Kidney epithelial cell (primary cell): ENCODE results near the gene RERE. TPM values are rescaled to one million over a fixed set of nuclear protein-coding genes. Genes with fewer than 3 reads are reported as not detected.

ENCODE experiments used
- DNase-seq: peaks from one replicate; pipeline ENCODE4 v3.0.0-alpha.2; 2010; ENCODE audit warnings: low read depth
- H3K27me3 ChIP-seq: 2 replicates; pipeline ENCODE4 v1.6.0; 2011; ENCODE audit warnings: low read length; ENCODE audit not compliant: control insufficient read depth, insufficient read depth
- H3K36me3 ChIP-seq: 2 replicates; pipeline ENCODE4 v1.5.1; 2011; ENCODE audit warnings: low read length; ENCODE audit not compliant: control insufficient read depth, insufficient read depth
- H3K4me3 ChIP-seq: 2 replicates; pipeline ENCODE4 v1.5.1; 2011; ENCODE audit warnings: low read depth, mild to moderate bottlenecking, control low read depth, low read length
- CTCF ChIP-seq: IDR thresholded peaks from 2 replicates; pipeline ENCODE4 v1.5.1; 2011; ENCODE audit warnings: mild to moderate bottlenecking, moderate library complexity, low read length, control low read depth, inconsistent platforms; ENCODE audit not compliant: insufficient read depth, poor library complexity, severe bottlenecking
- total RNA-seq: library from RNA; depleted of rRNA; stranded (reverse); fragments of >200 nt; gene quantifications from 2 replicates; pipeline ENCODE4 v1.2.3, GENCODE V29; 2015

The RERE gene
- total RNA-seq, 1 donor from 2014 or later, result 47.5 TPM

DNA sequence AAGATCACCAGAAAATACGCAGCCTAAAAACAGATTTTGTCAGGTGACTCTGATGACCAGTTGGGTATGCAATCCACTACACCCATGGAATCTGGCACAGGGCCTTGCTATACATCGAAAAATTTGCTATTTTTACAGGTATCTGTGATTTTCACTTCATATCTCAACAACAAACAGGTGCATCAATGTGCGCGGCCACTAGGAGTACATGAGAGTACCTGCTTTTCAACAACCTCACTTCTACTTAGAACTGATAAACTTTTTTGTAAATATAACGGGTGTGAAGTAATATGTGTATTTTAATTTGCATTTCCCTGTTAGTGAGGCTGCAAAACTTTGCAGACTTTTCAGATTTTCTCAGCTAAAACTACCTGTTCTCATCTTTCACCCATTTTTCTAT lies 418.8 kb downstream of the RERE start:
- DNase-seq, result no peak
- Histone ChIP-seq H3K4me3 (no peak overlapping the region), H3K36me3 (no peaks in the 10 kb centered on the region), H3K27me3 (no peaks in the 10 kb centered on the region)
- no peak for TF ChIP-seq CTCF

- TF ChIP-seq CTCF, result no peak
- H3K4me3 ChIP-seq, result no peak overlapping the region
- DNase-seq, result no peak
- H3K36me3 ChIP-seq, result no peaks in the 10 kb centered on the region
- H3K27me3 ChIP-seq, result no peaks in the 10 kb centered on the region
Measured at GRCh38 chr1:8398086-8398485, 419.4 kb downstream of the RERE start.

DNA sequence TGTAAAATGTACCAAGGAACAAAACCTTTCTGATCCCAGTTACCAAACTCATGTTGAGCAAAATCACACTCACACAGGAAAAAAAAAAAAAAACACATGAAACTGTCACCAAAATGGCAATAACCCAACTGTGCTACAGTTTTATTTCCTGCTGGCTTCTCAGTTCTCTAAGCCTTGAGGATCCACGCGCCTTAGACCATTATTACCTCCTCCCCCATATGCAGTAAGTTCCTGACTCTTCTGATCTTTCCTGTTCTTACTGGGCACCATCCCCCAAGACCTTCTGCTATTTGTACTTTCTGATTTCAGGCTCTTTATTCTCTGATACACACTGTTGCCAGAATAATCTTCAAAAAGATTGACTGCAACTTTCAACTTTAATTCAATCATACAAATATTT lies 419.9 kb downstream of the RERE start:
- TF ChIP-seq CTCF, result no peak
- no peak for DNase-seq
- H3K4me3 ChIP-seq, result no peak overlapping the region
- no peaks in the 10 kb centered on the region for H3K36me3 ChIP-seq
- no peaks in the 10 kb centered on the region for H3K27me3 ChIP-seq

DNA sequence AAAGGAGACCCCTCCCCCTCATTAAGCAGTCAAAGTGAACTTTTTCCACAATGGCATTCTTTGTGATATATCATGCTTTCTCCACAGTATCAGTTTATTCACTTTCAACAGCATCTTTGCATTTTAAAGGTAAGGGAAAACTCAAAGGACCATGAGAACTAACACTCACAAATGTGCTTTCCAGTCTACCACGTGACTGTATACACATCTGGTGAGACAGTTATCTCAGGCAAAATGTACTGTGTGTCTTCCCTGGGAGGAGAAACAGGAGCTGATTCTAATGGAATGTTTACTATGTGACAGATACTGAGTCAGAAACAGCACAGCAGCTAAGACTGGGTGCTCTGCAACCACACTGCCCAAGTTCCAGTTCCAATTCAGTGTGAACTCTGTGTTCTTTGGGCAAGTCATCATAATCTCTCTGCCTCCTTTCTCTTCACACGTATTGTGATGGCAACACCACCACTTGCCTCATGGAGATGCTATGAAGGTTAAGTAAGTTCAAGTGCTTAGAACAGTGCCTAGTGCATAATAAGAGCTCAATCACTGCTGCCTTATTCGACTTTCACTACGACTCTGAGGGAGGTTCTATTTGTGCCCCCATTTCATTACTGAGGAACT lies 420.5 kb downstream of the RERE start:
- no peak for TF ChIP-seq CTCF
- Histone ChIP-seq H3K36me3 (no peaks in the 10 kb centered on the region), H3K4me3 (no peak overlapping the region), H3K27me3 (no peaks in the 10 kb centered on the region)
- peak; percentile 92 for DNase-seq

DNA sequence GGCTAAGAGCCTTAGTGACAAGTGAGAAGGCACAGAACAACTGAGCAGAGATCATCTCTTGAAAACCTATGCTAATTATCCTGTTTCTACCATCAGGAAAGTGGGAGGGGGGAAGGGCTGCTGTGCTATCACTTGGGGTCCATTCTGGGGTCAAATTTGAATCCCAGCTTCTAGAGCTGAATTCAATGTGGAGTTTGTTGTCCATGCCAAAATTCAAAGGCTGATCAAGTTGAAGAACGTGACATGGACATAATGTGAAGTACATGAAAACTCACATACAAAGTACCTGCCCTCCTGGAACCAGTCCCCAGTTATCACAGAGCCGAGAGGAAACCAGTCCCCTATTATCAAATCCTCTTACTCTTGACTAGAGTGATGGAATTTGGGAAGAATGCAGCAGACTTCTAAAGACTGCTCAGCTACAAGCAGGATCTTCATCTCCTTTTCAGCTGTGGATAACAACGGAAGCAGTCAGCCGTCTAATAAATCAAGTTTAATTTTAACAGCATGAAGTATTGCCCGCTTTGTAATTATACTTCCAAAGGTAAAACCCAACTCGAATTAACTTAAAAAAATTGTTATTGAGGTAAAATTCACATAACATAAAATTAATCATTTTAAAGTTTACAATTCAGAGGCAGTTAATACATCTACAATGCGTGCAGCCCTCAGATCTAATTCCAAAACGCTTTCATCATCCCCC lies 421.2 kb downstream of the RERE start:
- Histone ChIP-seq H3K4me3 (no peak overlapping the region), H3K36me3 (no peaks in the 10 kb centered on the region), H3K27me3 (no peaks in the 10 kb centered on the region)
- no peak for TF ChIP-seq CTCF
- DNase-seq, result no peak
